Adipocyte (in vitro differentiated cells): ENCODE data around the gene SSR1.
A peak's percentile ranks its signal among the peaks of the same experiment; 100 is the strongest.
"Not testable (repeated sequence)": the region's sequence is repeated elsewhere in the genome, so short reads cannot be mapped to it uniquely, and the experiment has no call there.

Experiments
- DNase-seq: peaks from one replicate; pipeline ENCODE4 v3.0.0-alpha.2; 2015; ENCODE audit warnings: low read depth
- H3K27me3 ChIP-seq: replicated peaks from 2 replicates; pipeline ENCODE4 v1.7.0; 2013; ENCODE audit warnings: mild to moderate bottlenecking, low read length, moderate library complexity; ENCODE audit not compliant: control insufficient read depth, insufficient read depth
- H3K36me3 ChIP-seq: 2 replicates; pipeline ENCODE4 v1.7.0; 2013; ENCODE audit warnings: low read length, mild to moderate bottlenecking, moderate library complexity; ENCODE audit not compliant: control insufficient read depth, insufficient read depth, severe bottlenecking
- H3K4me1 ChIP-seq: 2 replicates; pipeline ENCODE4 v1.7.0; 2013; ENCODE audit warnings: mild to moderate bottlenecking, low read length, moderate library complexity; ENCODE audit not compliant: control insufficient read depth, insufficient read depth
- H3K4me3 ChIP-seq: 2 replicates; pipeline ENCODE4 v1.7.0; 2013; ENCODE audit warnings: mild to moderate bottlenecking, low read length, moderate library complexity
- H3K9ac ChIP-seq: 2 replicates; pipeline ENCODE4 v1.7.0; 2013; ENCODE audit warnings: mild to moderate bottlenecking, low read length, moderate library complexity
- H3K9me3 ChIP-seq: 2 replicates; pipeline ENCODE4 v1.7.0; 2013; ENCODE audit warnings: mild to moderate bottlenecking, low read length, moderate library complexity; ENCODE audit not compliant: control insufficient read depth

SSR1 gene

GRCh38 chr6:7264041-7264440 is 49.0 kb downstream of the SSR1 start:
- no peak for DNase-seq
- no peaks in the 10 kb centered on the region for H3K27me3 ChIP-seq
- H3K9me3 ChIP-seq, result no peaks in the 10 kb centered on the region
- no peak overlapping the region for H3K9ac ChIP-seq
- no peaks in the 10 kb centered on the region for H3K36me3 ChIP-seq
- peaks cover 12% of the 10 kb centered on the region for H3K4me1 ChIP-seq
- H3K4me3 ChIP-seq, result no peak overlapping the region

GRCh38 chr6:7263519-7263805 is 49.5 kb downstream of the SSR1 start:
- H3K36me3 ChIP-seq, H3K9ac ChIP-seq, H3K9me3 ChIP-seq, DNase-seq, H3K27me3 ChIP-seq, H3K4me3 ChIP-seq: not testable (repeated sequence)
- H3K4me1 ChIP-seq, result peaks cover 12% of the 10 kb centered on the region

- H3K4me3 ChIP-seq, result no peak overlapping the region
- no peaks in the 10 kb centered on the region for H3K9me3 ChIP-seq
- DNase-seq, result no peak
- H3K4me1 ChIP-seq, result peaks cover 12% of the 10 kb centered on the region
- no peak overlapping the region for H3K9ac ChIP-seq
- no peaks in the 10 kb centered on the region for H3K27me3 ChIP-seq
- H3K36me3 ChIP-seq, result no peaks in the 10 kb centered on the region
Measured at GRCh38 chr6:7262746-7263518, 50.1 kb downstream of the SSR1 start.

- DNase-seq, result no peak
- Histone ChIP-seq H3K9me3 (no peaks in the 10 kb centered on the region), H3K4me1 (peaks cover 7% of the 10 kb centered on the region), H3K36me3 (no peaks in the 10 kb centered on the region), H3K27me3 (no peaks in the 10 kb centered on the region), H3K4me3 (peak overlapping the region; percentile 92), H3K9ac (peak overlapping the region; percentile 85)
Measured at GRCh38 chr6:7261852-7262461, 51.0 kb downstream of the SSR1 start.

GRCh38 chr6:7261032-7261841 is 51.8 kb downstream of the SSR1 start:
- H3K4me3 ChIP-seq, result peak overlapping the region; percentile 92
- H3K9ac ChIP-seq, result peak overlapping the region; percentile 85
- DNase-seq, result peak; percentile 93
- H3K27me3 ChIP-seq, result no peaks in the 10 kb centered on the region
- peaks cover 7% of the 10 kb centered on the region for H3K4me1 ChIP-seq
- H3K36me3 ChIP-seq, result no peaks in the 10 kb centered on the region
- peaks cover under 1% of the 10 kb centered on the region for H3K9me3 ChIP-seq

GRCh38 chr6:7260291-7261031 is 52.5 kb downstream of the SSR1 start:
- H3K27me3 ChIP-seq, result no peaks in the 10 kb centered on the region
- peaks cover 8% of the 10 kb centered on the region for H3K9me3 ChIP-seq
- peaks cover 7% of the 10 kb centered on the region for H3K4me1 ChIP-seq
- H3K4me3 ChIP-seq, result peak overlapping the region; percentile 92
- no peaks in the 10 kb centered on the region for H3K36me3 ChIP-seq
- no peak for DNase-seq
- peak overlapping the region; percentile 85 for H3K9ac ChIP-seq

GRCh38 chr6:7258231-7258763 is 54.7 kb downstream of the SSR1 start:
- H3K9ac ChIP-seq, result no peak overlapping the region
- no peaks in the 10 kb centered on the region for H3K27me3 ChIP-seq
- H3K4me3 ChIP-seq, result no peak overlapping the region
- H3K9me3 ChIP-seq, result peaks cover 10% of the 10 kb centered on the region
- DNase-seq, result no peak
- peaks cover 7% of the 10 kb centered on the region for H3K4me1 ChIP-seq
- no peaks in the 10 kb centered on the region for H3K36me3 ChIP-seq

- Histone ChIP-seq H3K4me3 (no peak overlapping the region), H3K36me3 (no peaks in the 10 kb centered on the region), H3K4me1 (peaks cover 7% of the 10 kb centered on the region), H3K9me3 (peaks cover 10% of the 10 kb centered on the region), H3K27me3 (no peaks in the 10 kb centered on the region), H3K9ac (no peak overlapping the region)
- DNase-seq, result no peak
Measured at GRCh38 chr6:7257521-7258230, 55.3 kb downstream of the SSR1 start.

GRCh38 chr6:7256785-7257184 is 56.2 kb downstream of the SSR1 start:
- H3K9ac ChIP-seq, result no peak overlapping the region
- H3K9me3 ChIP-seq, result peaks cover 10% of the 10 kb centered on the region
- H3K4me1 ChIP-seq, result peaks cover 6% of the 10 kb centered on the region
- peaks cover 8% of the 10 kb centered on the region for H3K36me3 ChIP-seq
- no peaks in the 10 kb centered on the region for H3K27me3 ChIP-seq
- no peak for DNase-seq
- H3K4me3 ChIP-seq, result no peak overlapping the region

GRCh38 chr6:7255918-7256317 is 57.1 kb downstream of the SSR1 start:
- Histone ChIP-seq H3K4me3 (no peak overlapping the region), H3K9ac (no peak overlapping the region), H3K27me3 (no peaks in the 10 kb centered on the region), H3K4me1 (peaks cover 2% of the 10 kb centered on the region), H3K36me3 (peaks cover 16% of the 10 kb centered on the region), H3K9me3 (peaks cover 10% of the 10 kb centered on the region)
- DNase-seq, result no peak
